ENCODE measurements around the gene CYP4F8. TPM values are rescaled to one million over a fixed set of nuclear protein-coding genes. Genes with fewer than 3 reads are reported as not detected.

The CYP4F8 gene
- not detected for total RNA-seq

GRCh38 chr19:15614507-15615379 is at the start of gene CYP4F8:
Gene CYP4F8, plus strand, starts transcription at chr19:15615218. Its CDS starts 399 bp downstream, at chr19:15615617.
- intact Hi-C loops (cut with DNase I): no loop called here
- DNase-seq (ENCODE audit: low spot score in 2 of 2): no peak

GRCh38 chr19:15570420-15570819 is 44.6 kb upstream of the CYP4F8 start:
- Histone ChIP-seq H3K4me3 (no peak overlapping the region), H3K27ac (no peak overlapping the region), H3K4me1 (no peaks in the 10 kb centered on the region), H3K9me3 (no peaks in the 10 kb centered on the region), H3K36me3 (no peaks in the 10 kb centered on the region), H3K27me3 (no peaks in the 10 kb centered on the region)
- TF ChIP-seq CTCF (IDR thresholded peaks at IDR 0.05): no peak
- no peak for DNase-seq (ENCODE audit: low spot score in 2 of 2)
- intact Hi-C loops (cut with DNase I): no loop called here

More at GRCh38 chr19:15614507-15615379, at the start of gene CYP4F8:
- Histone ChIP-seq H3K27me3 (no peaks in the 10 kb centered on the region), H3K27ac (no peak within 1 kb of the TSS), H3K36me3 (no peaks in the 10 kb centered on the region), H3K9me3 (no peaks in the 10 kb centered on the region), H3K4me3 (no peak within 1 kb of the TSS), H3K4me1 (no peaks in the 10 kb centered on the region)
- TF ChIP-seq CTCF (IDR thresholded peaks at IDR 0.05): no peak

- H3K27me3 ChIP-seq: no peaks in the 10 kb centered on the region
- no peak overlapping the region for H3K27ac ChIP-seq
- no peak for DNase-seq (ENCODE audit: low spot score in 2 of 2)
- TF ChIP-seq CTCF (IDR thresholded peaks at IDR 0.05): no peak
- no peaks in the 10 kb centered on the region for H3K9me3 ChIP-seq
- no peaks in the 10 kb centered on the region for H3K36me3 ChIP-seq
- intact Hi-C loops (cut with DNase I): no loop called here
- no peak overlapping the region for H3K4me3 ChIP-seq
- no peaks in the 10 kb centered on the region for H3K4me1 ChIP-seq
These were observed 39.6 kb upstream of the CYP4F8 start for GRCh38 chr19:15575406-15575805.

- no peaks in the 10 kb centered on the region for H3K4me1 ChIP-seq
- DNase-seq (ENCODE audit: low spot score in 2 of 2): no peak
- H3K9me3 ChIP-seq: no peaks in the 10 kb centered on the region
- intact Hi-C loops (cut with DNase I): no loop called here
- no peak overlapping the region for H3K4me3 ChIP-seq
- TF ChIP-seq CTCF (IDR thresholded peaks at IDR 0.05): no peak
- H3K27ac ChIP-seq: no peak overlapping the region
- no peaks in the 10 kb centered on the region for H3K36me3 ChIP-seq
- no peaks in the 10 kb centered on the region for H3K27me3 ChIP-seq
These were observed 38.4 kb upstream of the CYP4F8 start for GRCh38 chr19:15576526-15577156.

GRCh38 chr19:15577184-15577771 is 37.7 kb upstream of the CYP4F8 start:
- DNase-seq (ENCODE audit: low spot score in 2 of 2): no peak
- Histone ChIP-seq H3K9me3 (no peaks in the 10 kb centered on the region), H3K36me3 (no peaks in the 10 kb centered on the region), H3K4me3 (no peak overlapping the region), H3K27me3 (no peaks in the 10 kb centered on the region), H3K27ac (no peak overlapping the region), H3K4me1 (no peaks in the 10 kb centered on the region)
- intact Hi-C loops (cut with DNase I): no loop called here
- no peak for TF ChIP-seq CTCF (IDR thresholded peaks at IDR 0.05)

Data from ascending aorta (tissue), 2 donors.